CD4-positive, alpha-beta T cell treated with Interferon alpha-2 for 1 hour (primary cell): Measurements from ENCODE around the gene LPCAT2.
A peak's percentile ranks its signal among the peaks of the same experiment; 100 is the strongest.

Experiments
- DNase-seq, 2 donors: peaks; one replicate each; pipeline ENCODE4 v3.0.0-alpha.2; 2020 to 2022

Gene LPCAT2

GRCh38 chr16:55508941-55509931 is at the start of gene LPCAT2:
TSS of gene LPCAT2 (plus strand) at chr16:55509072. CDS start at chr16:55509182, 110 bp downstream.
- peak; percentile 31 to 64 for DNase-seq

- DNase-seq = no peak
These were observed 46.6 kb upstream of the LPCAT2 start for GRCh38 chr16:55462241-55462640.

- no peak for DNase-seq
These were observed 44.5 kb upstream of the LPCAT2 start for GRCh38 chr16:55464375-55464774.

- peak; percentile 75 to 83 for DNase-seq
These were observed 43.6 kb upstream of the LPCAT2 start for GRCh38 chr16:55465077-55465896.

GRCh38 chr16:55466209-55466608 is 42.7 kb upstream of the LPCAT2 start:
- DNase-seq = no peak

- DNase-seq = no peak
These were observed 41.0 kb upstream of the LPCAT2 start for GRCh38 chr16:55467898-55468297.

GRCh38 chr16:55468352-55468990 is 40.4 kb upstream of the LPCAT2 start:
- no peak for DNase-seq

GRCh38 chr16:55469821-55470532 is 38.9 kb upstream of the LPCAT2 start:
- DNase-seq = no peak

- DNase-seq = no peak
These were observed 38.1 kb upstream of the LPCAT2 start for GRCh38 chr16:55470533-55471371.

GRCh38 chr16:55471448-55472097 is 37.3 kb upstream of the LPCAT2 start:
- no peak for DNase-seq

- DNase-seq = no peak
These were observed 35.3 kb upstream of the LPCAT2 start for GRCh38 chr16:55473587-55473986.

- DNase-seq = no peak
These were observed 34.1 kb upstream of the LPCAT2 start for GRCh38 chr16:55474821-55475220.

- no peak for DNase-seq
These were observed 33.0 kb upstream of the LPCAT2 start for GRCh38 chr16:55475919-55476318.

- no peak for DNase-seq
These were observed 32.0 kb upstream of the LPCAT2 start for GRCh38 chr16:55476625-55477533.

GRCh38 chr16:55477736-55478135 is 31.1 kb upstream of the LPCAT2 start:
- DNase-seq = no peak

- DNase-seq = no peak
These were observed 29.9 kb upstream of the LPCAT2 start, which contains the start of gene MMP2 for GRCh38 chr16:55478827-55479429. TSS of gene MMP2 (plus strand) at chr16:55479198. CDS start at chr16:55479480, 282 bp downstream.

- DNase-seq = no peak
These were observed 29.3 kb upstream of the LPCAT2 start for GRCh38 chr16:55479430-55480140.

- no peak for DNase-seq
These were observed 28.6 kb upstream of the LPCAT2 start for GRCh38 chr16:55480228-55480655.
